LNCaP clone FGC (cell line): ENCODE results near the gene ROR1.

Source experiments
- DNase-seq: peaks from one replicate; pipeline ENCODE4 v3.0.0-alpha.2; 2011; ENCODE audit warnings: low read depth
- H3K4me3 ChIP-seq: 2 replicates; pipeline ENCODE4 v1.5.1; 2011; ENCODE audit warnings: mild to moderate bottlenecking, low read depth, low read length, control low read depth
- TF ChIP-seq, protein P1 (sequence below): IDR thresholded peaks from 2 replicates; pipeline ENCODE4 v1.5.1; 2012; ENCODE audit warnings: mild to moderate bottlenecking; ENCODE audit not compliant: control insufficient read depth, insufficient read depth; ENCODE audit errors: extremely low read depth

The ROR1 gene

GRCh38 chr1:63757334-63757733 lies 16.5 kb upstream of the ROR1 start:
- TF ChIP-seq, protein P1, sequence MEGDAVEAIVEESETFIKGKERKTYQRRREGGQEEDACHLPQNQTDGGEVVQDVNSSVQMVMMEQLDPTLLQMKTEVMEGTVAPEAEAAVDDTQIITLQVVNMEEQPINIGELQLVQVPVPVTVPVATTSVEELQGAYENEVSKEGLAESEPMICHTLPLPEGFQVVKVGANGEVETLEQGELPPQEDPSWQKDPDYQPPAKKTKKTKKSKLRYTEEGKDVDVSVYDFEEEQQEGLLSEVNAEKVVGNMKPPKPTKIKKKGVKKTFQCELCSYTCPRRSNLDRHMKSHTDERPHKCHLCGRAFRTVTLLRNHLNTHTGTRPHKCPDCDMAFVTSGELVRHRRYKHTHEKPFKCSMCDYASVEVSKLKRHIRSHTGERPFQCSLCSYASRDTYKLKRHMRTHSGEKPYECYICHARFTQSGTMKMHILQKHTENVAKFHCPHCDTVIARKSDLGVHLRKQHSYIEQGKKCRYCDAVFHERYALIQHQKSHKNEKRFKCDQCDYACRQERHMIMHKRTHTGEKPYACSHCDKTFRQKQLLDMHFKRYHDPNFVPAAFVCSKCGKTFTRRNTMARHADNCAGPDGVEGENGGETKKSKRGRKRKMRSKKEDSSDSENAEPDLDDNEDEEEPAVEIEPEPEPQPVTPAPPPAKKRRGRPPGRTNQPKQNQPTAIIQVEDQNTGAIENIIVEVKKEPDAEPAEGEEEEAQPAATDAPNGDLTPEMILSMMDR = no peak
- no peak for DNase-seq
- H3K4me3 ChIP-seq = no peak overlapping the region

- no peak for DNase-seq
- TF ChIP-seq, protein P1 = no peak
Observed at GRCh38 chr1:63758791-63759190, 15.0 kb upstream of the ROR1 start.

GRCh38 chr1:63759778-63760177 lies 14.0 kb upstream of the ROR1 start:
- DNase-seq = no peak
- TF ChIP-seq, protein P1 = no peak
- no peak overlapping the region for H3K4me3 ChIP-seq

More at GRCh38 chr1:63758791-63759190, 15.0 kb upstream of the ROR1 start:
- no peak overlapping the region for H3K4me3 ChIP-seq

DNA sequence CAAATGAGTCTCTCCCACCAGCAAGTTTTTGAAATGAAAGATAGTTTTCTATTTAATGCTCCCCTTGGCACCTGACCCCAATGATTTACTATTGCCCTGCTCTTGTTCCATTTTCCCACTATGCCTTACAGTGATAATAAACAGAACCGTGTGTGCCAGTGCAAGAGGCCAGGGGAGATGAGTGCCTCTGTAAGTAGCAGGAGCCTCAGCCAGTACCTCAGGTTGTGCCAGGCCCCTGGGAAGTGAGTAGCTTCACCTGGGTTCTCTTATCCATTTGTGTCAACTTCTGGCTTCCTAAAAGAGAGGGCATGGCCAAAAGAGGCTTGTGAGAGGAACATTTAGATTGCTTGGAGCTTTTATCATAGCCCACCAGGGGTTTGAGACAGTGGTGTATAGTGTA lies 3.4 kb upstream of the ROR1 start:
- TF ChIP-seq, protein P1 = no peak
- no peak for DNase-seq
- H3K4me3 ChIP-seq = no peak overlapping the region

GRCh38 chr1:63772201-63772600 lies 1.6 kb upstream of the ROR1 start:
- no peak for DNase-seq
- H3K4me3 ChIP-seq = no peak overlapping the region

GRCh38 chr1:63772876-63773275 lies 941 bp upstream of the ROR1 start:
- peak; percentile 43 for DNase-seq
- H3K4me3 ChIP-seq = no peak overlapping the region
- TF ChIP-seq, protein P1 = no peak

More at GRCh38 chr1:63772201-63772600, 1.6 kb upstream of the ROR1 start:
- TF ChIP-seq, protein P1 = no peak

DNA sequence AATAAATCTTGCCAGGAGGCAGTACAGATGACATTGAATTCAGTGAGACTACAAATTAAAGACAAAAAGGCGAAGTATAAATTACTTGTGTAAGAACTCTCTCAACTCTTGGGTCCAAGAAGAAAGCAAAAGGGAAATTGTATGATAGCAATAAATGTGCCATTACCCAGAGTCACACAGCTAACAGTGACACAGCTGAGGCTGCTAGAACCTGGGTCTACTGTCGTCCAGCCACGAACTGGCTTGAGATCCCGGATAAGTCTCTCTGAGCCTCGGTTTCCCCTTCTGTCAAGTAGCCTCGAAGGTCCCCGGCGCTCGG lies 362 bp upstream of the ROR1 start:
- TF ChIP-seq, protein P1 = no peak
- no peak for DNase-seq
- H3K4me3 ChIP-seq = peak overlapping the region; percentile 61
